Liver (tissue), 9 donors: ENCODE measurements around the gene TMEM86A. TPM values are rescaled to one million over a fixed set of nuclear protein-coding genes. Genes with fewer than 3 reads are reported as not detected.

Experiments
- DNase-seq: peaks from one replicate; pipeline ENCODE4 v3.0.0-alpha.2; 2017; ENCODE audit warnings: low spot score
- H3K27ac ChIP-seq, 2 donors: one replicate each; pipeline ENCODE4 v1.7.0; 2013; ENCODE audit warnings: inconsistent platforms in 2 of 2, low read length in 2 of 2, control low read depth in 1 of 2, low read depth in 1 of 2, mild to moderate bottlenecking in 1 of 2
- H3K27me3 ChIP-seq, 4 donors: one replicate each; pipeline versions ENCODE4 v1.6.1 to v1.7.0; 2013; ENCODE audit warnings: low read length in 3 of 4, inconsistent platforms in 1 of 4, mild to moderate bottlenecking in 1 of 4, moderate library complexity in 1 of 4; ENCODE audit not compliant: control insufficient read depth in 4 of 4, insufficient read depth in 4 of 4
- H3K36me3 ChIP-seq, 4 donors: one replicate each; pipeline versions ENCODE4 v1.6.1 to v1.7.0; 2013; ENCODE audit warnings: low read length in 3 of 4, mild to moderate bottlenecking in 3 of 4, low read depth in 1 of 4, moderate library complexity in 1 of 4; ENCODE audit not compliant: control insufficient read depth in 4 of 4, insufficient read depth in 3 of 4
- H3K4me1 ChIP-seq, 4 donors: one replicate each; pipeline versions ENCODE4 v1.6.1 to v1.7.0; 2013; ENCODE audit warnings: low read length in 3 of 4, mild to moderate bottlenecking in 3 of 4, moderate library complexity in 1 of 4; ENCODE audit not compliant: control insufficient read depth in 4 of 4, insufficient read depth in 4 of 4
- H3K4me3 ChIP-seq, 3 donors: one replicate each; pipeline versions ENCODE4 v1.6.1 to v1.7.0; 2013; ENCODE audit warnings: low read length in 3 of 3, control low read depth in 1 of 3, low read depth in 1 of 3, mild to moderate bottlenecking in 1 of 3
- H3K9ac ChIP-seq, 2 donors: one replicate each; pipeline ENCODE4 v1.7.0; 2013; ENCODE audit warnings: low read length in 2 of 2, mild to moderate bottlenecking in 2 of 2, moderate library complexity in 2 of 2, control low read depth in 1 of 2, low read depth in 1 of 2
- H3K9me3 ChIP-seq, 4 donors: one replicate each; pipeline versions ENCODE4 v1.6.1 to v1.7.0; 2013; ENCODE audit warnings: low read length in 3 of 4; ENCODE audit not compliant: control insufficient read depth in 4 of 4
- ATF3 ChIP-seq: IDR thresholded peaks from 2 replicates; pipeline ENCODE4 v1.6.1; 2016; ENCODE audit warnings: antibody characterized with exemption
- CTCF ChIP-seq: fragments of 150-350 bp; IDR thresholded peaks from 2 replicates; pipeline ENCODE4 v1.5.1; 2017; ENCODE audit warnings: improper control_type of control experiment, low read depth, low read length; ENCODE audit not compliant: missing input control
- EGR1 ChIP-seq, 2 donors: IDR thresholded peaks; 2 replicates each; pipeline ENCODE4 v1.6.1; 2016 to 2018; ENCODE audit warnings: antibody characterized with exemption in 2 of 2, low read depth in 2 of 2
- FOXA1 ChIP-seq: IDR thresholded peaks from 2 replicates; pipeline ENCODE4 v1.6.1; 2016; ENCODE audit warnings: antibody characterized with exemption
- FOXA2 ChIP-seq: IDR thresholded peaks from 2 replicates; pipeline ENCODE4 v1.6.1; 2016; ENCODE audit warnings: antibody characterized with exemption
- HNF4A ChIP-seq, 2 donors: conservative IDR thresholded peaks; 2 replicates each; pipeline ENCODE4 v1.6.1; 2016; ENCODE audit warnings: antibody characterized with exemption in 2 of 2, mild to moderate bottlenecking in 2 of 2
- MAX ChIP-seq: IDR thresholded peaks from 2 replicates; pipeline ENCODE4 v1.6.1; 2016; ENCODE audit warnings: antibody characterized with exemption
- NR2F2 ChIP-seq: IDR thresholded peaks from 2 replicates; pipeline ENCODE4 v1.6.1; 2016; ENCODE audit warnings: antibody characterized with exemption
- RAD21 ChIP-seq, 2 donors: IDR thresholded peaks; 2 replicates each; pipeline ENCODE4 v1.6.1; 2016; ENCODE audit warnings: antibody characterized with exemption in 2 of 2, mild to moderate bottlenecking in 2 of 2
- REST ChIP-seq: IDR thresholded peaks from 2 replicates; pipeline ENCODE4 v1.6.1; 2016; ENCODE audit warnings: antibody characterized with exemption, mild to moderate bottlenecking
- RXRA ChIP-seq, 2 donors: IDR thresholded peaks; 2 replicates each; pipeline ENCODE4 v1.6.1; 2017 to 2018; ENCODE audit warnings: antibody characterized with exemption in 2 of 2, mild to moderate bottlenecking in 1 of 2
- SP1 ChIP-seq: IDR thresholded peaks from 2 replicates; pipeline ENCODE4 v1.6.1; 2018; ENCODE audit warnings: antibody characterized with exemption, mild to moderate bottlenecking
- TAF1 ChIP-seq: conservative IDR thresholded peaks from 2 replicates; pipeline ENCODE4 v1.6.1; 2016; ENCODE audit warnings: antibody characterized with exemption, mild to moderate bottlenecking
- ZBTB33 ChIP-seq: IDR thresholded peaks from 2 replicates; pipeline ENCODE4 v1.6.1; 2016; ENCODE audit warnings: antibody characterized with exemption
- WGBS: extraction: QIAGEN DNeasy Blood & Tissue Kit; methylation state at CpG from one replicate; pipeline ENCODE4 v1.1.7; 2013; 5-methylcytosine and 5-hydroxymethylcytosine counted together
- polyA plus RNA-seq, 2 donors: library from polyadenylated mRNA; stranded (reverse) in 1 of 2; unstranded in 1 of 2; fragments of 200-250 nt in 1 of 2; fragments of >200 nt in 1 of 2; fragmentation: Nextera tagmentation in 1 of 2; extraction: Ambion mirVana in 1 of 2; gene quantifications; one replicate each; pipeline versions ENCODE4 v1.2.1 to v1.2.3, GENCODE V29; 2013 to 2015
- total RNA-seq, 2 donors: library from RNA; depleted of rRNA; stranded (reverse); fragments of >200 nt; gene quantifications; one replicate each; pipeline ENCODE4 v1.2.3, GENCODE V29; 2014
- donor health status: healthy.
- donor health status: healthy.
- donor health status: healthy.
- donor health status: healthy.
- donor health status: healthy.

TMEM86A gene
- total and polyA plus RNA-seq, 4 donors: 1.8 to 2.7 (median 2.0) TPM

- Histone ChIP-seq H3K27me3 (no peaks in the 10 kb centered on the region), H3K4me1 (peaks cover 2 to 17% (median 7%) of the 10 kb centered on the region in 4 donors), H3K27ac (no peak overlapping the region), H3K9ac (no peak overlapping the region), H3K4me3 (peak overlapping the region in 2 of 3 donors; percentile 40 to 49), H3K9me3 (no peaks in the 10 kb centered on the region), H3K36me3 (peaks cover 0 to 4% (median 0%) of the 10 kb centered on the region in 4 donors)
- TF ChIP-seq ZBTB33: no peak
- no peak for DNase-seq
- WGBS: 6% methylated on average over 46 of the region's 46 CpGs
Observed at GRCh38 chr11:18705651-18706281, 7.2 kb downstream of the TMEM86A start.

- Histone ChIP-seq H3K27ac (peak overlapping the region in 1 of 2 donors; percentile 48), H3K36me3 (peaks cover 0 to 4% (median 0%) of the 10 kb centered on the region in 4 donors), H3K9ac (peak overlapping the region in 1 of 2 donors; percentile 65), H3K4me1 (peaks cover 2 to 17% (median 7%) of the 10 kb centered on the region in 4 donors), H3K9me3 (no peaks in the 10 kb centered on the region), H3K4me3 (peak overlapping the region; percentile 14 to 43 (median 40)), H3K27me3 (no peaks in the 10 kb centered on the region)
- 12% methylated on average over 34 of the region's 34 CpGs for WGBS
- no peak for DNase-seq
- TF ChIP-seq RXRA (IDR thresholded peaks at IDR 0.05) (no peak), ATF3 (no peak), NR2F2 (peak; percentile 31), EGR1 (IDR thresholded peaks at IDR 0.05; ENCODE audit: low read depth in 2 of 2) (no peak)
Observed at GRCh38 chr11:18706330-18707243, 8.0 kb downstream of the TMEM86A start.

- H3K27ac ChIP-seq: no peak overlapping the region
- H3K9me3 ChIP-seq: no peaks in the 10 kb centered on the region
- DNase-seq: no peak
- H3K36me3 ChIP-seq: no peaks in the 10 kb centered on the region
- H3K9ac ChIP-seq: no peak overlapping the region
- no peaks in the 10 kb centered on the region for H3K27me3 ChIP-seq
- 85% methylated on average over 12 of the region's 12 CpGs for WGBS
- H3K4me1 ChIP-seq: peaks cover 2 to 17% (median 7%) of the 10 kb centered on the region in 4 donors
- no peak overlapping the region for H3K4me3 ChIP-seq
- no peak for TF ChIP-seq FOXA1
- TF ChIP-seq TAF1: no peak
- no peak for TF ChIP-seq CTCF
- TF ChIP-seq RXRA (IDR thresholded peaks at IDR 0.05): no peak
- no peak for TF ChIP-seq MAX
- no peak for TF ChIP-seq EGR1 (IDR thresholded peaks at IDR 0.05; ENCODE audit: low read depth in 2 of 2)
- no peak for TF ChIP-seq RAD21 (IDR thresholded peaks at IDR 0.05)
- TF ChIP-seq FOXA2: no peak
- TF ChIP-seq REST: no peak
- TF ChIP-seq ZBTB33: no peak
- no peak for TF ChIP-seq SP1
- TF ChIP-seq HNF4A (conservative IDR thresholded peaks at IDR 0.05): no peak
Observed at GRCh38 chr11:18707811-18708340, 9.3 kb downstream of the TMEM86A start.
